Urinary bladder (tissue), 4 donors: Measurements from ENCODE around the gene PPFIBP1. TPM values are rescaled to one million over a fixed set of nuclear protein-coding genes. Genes with fewer than 3 reads are reported as not detected.
"Not testable (repeated sequence)": the region's sequence is repeated elsewhere in the genome, so short reads cannot be mapped to it uniquely, and the experiment has no call there.

ENCODE experiments used
- DNase-seq: peaks from one replicate; pipeline ENCODE4 v3.0.0-alpha.2; 2015; ENCODE audit errors: extremely low spot score
- H3K27ac ChIP-seq: one replicate; pipeline ENCODE4 v1.5.1; 2013; ENCODE audit warnings: low read depth, mild to moderate bottlenecking, moderate library complexity
- H3K36me3 ChIP-seq: one replicate; pipeline ENCODE4 v1.6.1; 2013; ENCODE audit warnings: mild to moderate bottlenecking, moderate library complexity; ENCODE audit not compliant: insufficient read depth
- H3K4me1 ChIP-seq: one replicate; pipeline ENCODE4 v1.6.1; 2013; ENCODE audit warnings: mild to moderate bottlenecking, moderate library complexity; ENCODE audit not compliant: insufficient read depth
- H3K4me3 ChIP-seq: one replicate; pipeline ENCODE4 v1.5.1; 2013; ENCODE audit warnings: low read depth, low read length
- WGBS: extraction: QIAGEN DNeasy Blood & Tissue Kit; methylation state at CpG from one replicate; pipeline ENCODE4 v1.1.7; 2013; 5-methylcytosine and 5-hydroxymethylcytosine counted together
- polyA plus RNA-seq: library from polyadenylated mRNA; stranded (reverse); fragments of 200-250 nt; gene quantifications from one replicate; pipeline ENCODE4 v1.2.3, GENCODE V29; 2013
- total RNA-seq: library from RNA; depleted of rRNA; stranded (reverse); fragments of >200 nt; gene quantifications from one replicate; pipeline ENCODE4 v1.2.3, GENCODE V29; 2014
- donor health status: healthy with polysubstance abuse.
- donor health status: healthy.

PPFIBP1 gene
- total and polyA plus RNA-seq, 2 donors, result 38.4 to 119 TPM

DNA sequence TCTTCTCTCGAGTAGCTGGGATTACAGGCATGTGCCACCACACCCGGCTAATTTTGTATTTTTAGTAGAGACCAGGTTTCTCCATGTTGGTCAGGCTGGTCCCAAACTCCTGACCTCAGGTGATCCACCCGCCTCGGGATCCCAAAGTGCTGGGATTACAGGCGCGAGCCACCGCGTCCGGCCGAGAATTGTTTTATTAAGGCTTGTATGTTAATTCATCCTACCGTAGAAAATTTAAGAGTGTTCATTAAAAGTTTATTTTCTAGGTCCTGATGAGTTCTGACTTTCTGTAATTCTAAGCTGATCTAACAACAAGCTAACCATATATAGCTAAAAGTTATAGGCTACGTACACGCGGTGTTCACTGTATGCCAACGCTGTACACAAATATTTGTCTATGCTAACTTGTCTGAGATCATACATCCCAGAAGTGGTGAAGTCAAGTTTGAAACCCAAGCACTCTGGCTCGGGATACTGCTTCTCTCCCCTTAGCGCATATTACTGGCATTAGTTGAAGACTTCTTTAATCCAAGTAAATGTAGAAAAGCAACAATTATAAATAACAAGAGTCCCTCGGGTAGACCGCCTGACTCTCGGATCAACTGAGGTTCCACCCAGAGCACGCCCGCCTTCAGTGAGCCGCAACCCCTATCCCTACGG, 186.1 kb downstream of the PPFIBP1 start:
- peak; percentile 48 for DNase-seq
- peak overlapping the region; percentile 70 for H3K4me3 ChIP-seq

DNA sequence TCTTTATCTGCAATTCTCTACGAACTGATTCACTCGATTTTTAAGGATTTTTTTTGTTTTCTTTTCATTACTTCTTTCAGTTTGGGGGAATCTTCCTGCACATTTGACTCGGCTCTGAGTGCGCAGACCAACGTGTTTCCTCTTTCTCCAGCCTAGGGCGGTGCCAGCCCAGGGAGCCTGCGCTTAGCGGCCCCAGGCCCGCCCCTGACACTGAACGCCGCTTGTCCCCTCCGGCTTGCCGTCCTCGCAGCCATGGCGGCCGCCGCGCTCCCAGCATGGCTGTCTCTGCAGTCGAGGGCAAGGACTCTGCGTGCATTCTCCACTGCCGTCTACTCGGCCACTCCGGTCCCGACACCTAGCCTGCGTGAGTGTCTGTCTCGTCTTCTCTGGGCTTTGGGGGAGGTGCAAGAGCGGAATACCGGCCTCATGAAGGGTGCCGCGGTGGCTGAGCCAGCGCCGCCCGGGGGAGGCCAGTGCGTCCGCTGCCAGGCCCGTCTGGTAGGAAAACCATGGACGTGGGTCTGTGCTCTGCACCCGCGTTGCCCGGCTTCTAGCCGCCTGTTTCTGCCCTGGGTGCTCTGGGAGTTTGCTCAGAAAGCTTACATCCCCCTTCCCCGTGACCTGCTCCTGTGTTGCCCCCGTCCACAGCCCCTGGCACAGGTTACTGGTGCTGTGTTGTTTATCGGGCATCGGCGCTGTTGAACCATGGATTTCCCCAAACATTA, 186.7 kb downstream of the PPFIBP1 start, which contains the start of gene MRPS35:
Gene MRPS35 (plus strand): TSS at position 241 of the 725 bp plus-strand sequence. CDS start 12 bp downstream, at position 253.
- peak; percentile 82 for DNase-seq
- no peaks in the 10 kb centered on the region for H3K36me3 ChIP-seq
- under 1% methylated on average over 46 of the region's 46 CpGs for WGBS
- peaks cover 2% of the 10 kb centered on the region for H3K4me1 ChIP-seq
- H3K27ac ChIP-seq, result peak within 1 kb of the TSS; percentile 42
- peak within 1 kb of the TSS; percentile 70 for H3K4me3 ChIP-seq

More for the DNA sequence above, 186.1 kb downstream of the PPFIBP1 start:
- H3K27ac ChIP-seq, result peak overlapping the region; percentile 42
- H3K4me1 ChIP-seq, result peaks cover 2% of the 10 kb centered on the region
- H3K36me3 ChIP-seq, result no peaks in the 10 kb centered on the region
- whole genome bisulfite sequencing, result 12% methylated on average over 24 of the region's 24 CpGs

DNA sequence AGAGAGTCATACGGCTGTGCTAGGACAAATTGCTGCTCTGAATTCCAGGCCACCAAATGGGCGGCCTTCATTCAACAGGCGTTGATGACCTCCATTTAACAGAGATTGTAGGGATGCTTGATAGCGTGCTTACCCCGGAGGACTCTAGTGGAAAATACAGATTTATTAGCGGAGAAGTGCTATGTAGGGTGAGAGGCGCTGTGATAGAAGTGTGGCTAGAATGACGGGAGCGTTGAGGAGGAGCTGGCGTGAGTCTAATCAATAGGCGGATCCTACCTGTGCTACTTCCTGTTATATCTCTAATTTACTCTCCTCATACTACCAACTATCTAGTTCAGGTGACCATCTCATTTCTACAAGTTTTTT, 187.3 kb downstream of the PPFIBP1 start:
- DNase-seq, result no peak
- H3K27ac ChIP-seq, result no peak overlapping the region
- H3K4me1 ChIP-seq, result peaks cover 2% of the 10 kb centered on the region
- no peaks in the 10 kb centered on the region for H3K36me3 ChIP-seq
- 2% methylated on average over 11 of the region's 11 CpGs for WGBS
- H3K4me3 ChIP-seq, result peak overlapping the region; percentile 70

DNA sequence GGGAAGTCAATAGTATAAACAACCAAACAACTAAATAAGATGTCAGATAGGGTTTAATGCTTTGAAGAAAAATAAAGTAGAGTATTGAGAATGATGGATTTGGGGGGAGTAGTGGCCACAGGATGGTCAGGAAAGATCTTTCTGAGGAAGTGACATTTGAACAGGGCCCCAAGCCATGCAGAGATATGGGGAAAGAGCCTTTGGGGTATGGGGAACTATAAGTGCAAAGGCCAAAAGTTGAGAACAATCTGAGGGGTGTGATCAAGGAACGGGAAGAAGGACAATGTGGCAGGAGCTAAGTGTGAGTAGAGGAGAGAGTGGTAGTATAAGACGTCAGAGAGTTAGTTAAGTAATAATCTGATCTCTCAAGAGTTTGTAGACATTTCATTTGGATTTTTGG, 188.0 kb downstream of the PPFIBP1 start:
- Histone ChIP-seq H3K4me3 (no peak overlapping the region), H3K36me3 (no peaks in the 10 kb centered on the region), H3K27ac (no peak overlapping the region), H3K4me1 (peaks cover 2% of the 10 kb centered on the region)
- WGBS, result 69% methylated on average over 2 of the region's 2 CpGs
- no peak for DNase-seq

DNA sequence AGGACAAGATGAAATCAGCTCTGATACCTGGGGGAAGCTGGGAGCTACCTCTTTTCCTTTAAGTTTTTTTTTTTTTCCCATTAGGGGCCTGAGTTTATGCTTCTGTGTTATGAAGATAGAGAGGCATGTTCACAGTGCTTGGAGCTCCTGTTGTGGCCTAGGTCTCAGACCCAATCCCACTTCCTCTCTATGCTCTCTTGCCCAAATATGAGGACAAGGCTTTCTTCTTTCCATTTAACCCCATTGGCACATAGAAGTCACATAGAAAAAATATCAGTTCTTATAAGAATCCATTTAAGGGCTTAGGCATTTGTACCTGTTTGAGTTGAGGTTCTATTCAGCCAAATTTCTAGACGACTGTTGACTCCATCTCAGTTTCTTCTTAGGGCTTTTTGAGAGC, 199.2 kb downstream of the PPFIBP1 start:
- H3K36me3 ChIP-seq, result no peaks in the 10 kb centered on the region
- DNase-seq, result no peak
- WGBS, result 85% methylated on average over 1 of the region's 1 CpG

DNA sequence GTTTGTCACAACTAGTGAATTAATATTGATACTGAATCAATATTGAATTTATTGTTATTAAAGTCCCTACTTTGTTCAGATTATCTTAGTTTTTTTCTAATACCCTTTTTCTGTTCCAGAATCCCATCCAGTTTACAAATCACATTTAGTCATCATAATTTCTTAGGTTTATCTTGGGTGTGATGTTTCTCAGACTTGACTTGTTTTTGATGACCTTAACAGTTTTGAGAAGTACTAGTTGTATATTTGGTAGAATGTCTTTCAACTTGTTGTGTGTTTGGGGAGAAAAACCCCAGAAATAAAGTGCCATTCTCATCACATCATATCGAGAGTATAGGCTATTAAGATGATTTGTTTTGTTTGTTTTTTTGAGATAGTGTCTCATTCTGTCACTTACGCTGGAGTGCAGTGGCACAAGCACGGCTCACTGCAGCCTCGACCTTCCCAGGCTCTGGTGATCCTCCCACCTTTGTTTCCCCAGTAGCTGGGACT, 206.1 kb downstream of the PPFIBP1 start:
- DNase-seq, result no peak
- H3K27ac ChIP-seq, result no peak overlapping the region
- H3K4me3 ChIP-seq, result no peak overlapping the region
- H3K4me1 ChIP-seq, result no peaks in the 10 kb centered on the region
- WGBS, result 87% methylated on average over 4 of the region's 4 CpGs
- no peaks in the 10 kb centered on the region for H3K36me3 ChIP-seq

More for the DNA sequence above, 199.2 kb downstream of the PPFIBP1 start:
- H3K4me3 ChIP-seq, result no peak overlapping the region
- no peak overlapping the region for H3K27ac ChIP-seq
- no peaks in the 10 kb centered on the region for H3K4me1 ChIP-seq

DNA sequence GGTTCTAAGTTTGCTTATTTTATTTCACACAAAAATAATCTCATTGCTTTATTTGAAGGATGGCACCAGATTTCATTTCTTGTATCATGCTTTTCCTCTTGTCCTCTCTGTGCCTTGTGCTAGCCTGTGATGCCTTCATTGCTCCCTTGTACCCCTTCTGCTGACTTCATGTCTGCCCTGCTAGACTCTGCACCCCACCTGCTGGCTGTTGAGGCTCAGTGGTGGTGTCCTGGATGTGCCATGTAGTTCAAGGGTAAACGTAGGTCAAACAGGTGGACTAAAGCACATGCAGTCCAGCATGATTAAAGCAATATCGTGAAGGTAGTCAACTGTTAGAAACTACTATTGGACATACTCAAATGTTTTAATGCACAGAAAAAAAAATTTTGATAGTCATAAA, 208.3 kb downstream of the PPFIBP1 start:
- Histone ChIP-seq H3K4me3 (no peak overlapping the region), H3K36me3 (no peaks in the 10 kb centered on the region), H3K4me1 (no peaks in the 10 kb centered on the region), H3K27ac (no peak overlapping the region)
- WGBS, result 81% methylated on average over 2 of the region's 2 CpGs
- no peak for DNase-seq

DNA sequence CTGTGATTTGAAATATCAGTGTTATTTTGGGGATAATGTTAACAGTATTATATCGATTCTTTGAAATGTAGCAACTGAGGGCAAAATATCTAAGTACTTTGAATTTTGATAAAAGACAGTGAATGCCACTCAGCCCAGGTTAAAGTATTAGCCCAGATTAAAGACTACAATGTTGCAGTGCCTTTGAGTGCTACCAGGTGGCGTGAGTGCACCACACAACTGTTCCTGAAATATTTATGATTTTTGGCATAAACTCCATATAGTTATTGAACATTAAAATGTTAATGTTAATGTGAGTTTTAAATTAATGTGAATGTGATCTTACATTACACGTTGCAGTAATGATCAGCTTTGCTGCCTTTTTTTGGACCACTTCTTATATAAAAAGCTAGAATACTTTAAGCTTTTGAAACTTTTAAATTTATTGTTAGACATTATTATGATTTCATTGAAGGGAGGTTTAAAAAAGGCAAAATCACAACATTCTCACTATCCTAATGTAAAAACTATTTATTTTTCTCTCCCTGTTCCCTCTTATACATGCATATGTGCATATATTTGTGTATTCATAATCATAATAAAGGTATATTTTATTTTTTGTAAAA, 209.1 kb downstream of the PPFIBP1 start:
- H3K36me3 ChIP-seq, result no peaks in the 10 kb centered on the region
- H3K4me1 ChIP-seq, result no peaks in the 10 kb centered on the region
- H3K27ac ChIP-seq, result no peak overlapping the region
- no peak overlapping the region for H3K4me3 ChIP-seq
- DNase-seq, result no peak
- 38% methylated on average over 3 of the region's 3 CpGs for WGBS

DNA sequence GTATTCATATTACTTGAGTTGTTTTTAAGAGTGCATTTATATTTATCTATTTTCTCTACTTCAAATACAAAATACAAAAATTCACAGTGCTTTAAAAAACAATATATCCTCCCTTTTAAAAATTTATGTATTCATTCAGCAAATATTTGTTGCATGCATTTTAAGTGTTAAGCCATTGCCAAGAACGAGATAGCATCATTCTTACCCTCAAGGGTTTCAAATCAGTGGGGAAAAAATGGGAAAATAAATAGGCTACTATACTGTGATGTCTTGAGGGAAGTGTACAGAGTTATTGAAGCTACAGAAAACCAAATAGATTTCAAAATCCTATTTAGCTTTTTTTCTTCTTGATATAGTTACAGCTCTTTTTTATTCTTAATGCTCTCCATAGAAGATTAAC, 209.8 kb downstream of the PPFIBP1 start:
- H3K4me1 ChIP-seq, result no peaks in the 10 kb centered on the region
- H3K36me3 ChIP-seq, result no peaks in the 10 kb centered on the region
- DNase-seq, result no peak
- 93% methylated on average over 1 of the region's 1 CpG for WGBS
- H3K27ac ChIP-seq, result no peak overlapping the region
- no peak overlapping the region for H3K4me3 ChIP-seq

DNA sequence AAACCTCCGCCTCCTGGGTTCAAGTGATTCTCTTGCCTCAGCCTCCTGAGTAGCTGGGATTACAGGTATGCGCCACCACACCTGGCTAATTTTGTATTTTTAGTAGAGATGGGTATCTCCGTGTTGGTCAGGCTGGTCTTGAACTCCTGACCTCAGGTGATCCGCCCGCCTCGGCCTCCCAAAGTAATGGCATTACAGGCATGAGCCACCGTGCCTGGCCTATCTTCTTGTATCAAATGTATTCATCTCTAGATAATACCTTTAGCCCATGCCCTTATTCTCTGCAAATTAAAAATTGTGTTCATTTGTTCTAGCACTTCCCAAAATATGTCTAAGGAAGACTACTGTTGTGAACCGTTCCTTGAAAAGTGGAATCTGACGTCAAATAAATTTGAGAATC, 210.3 kb downstream of the PPFIBP1 start:
- not testable (repeated sequence) for DNase-seq, H3K36me3 ChIP-seq, H3K4me1 ChIP-seq, H3K4me3 ChIP-seq, H3K27ac ChIP-seq
- 93% methylated on average over 9 of the region's 9 CpGs for WGBS

DNA sequence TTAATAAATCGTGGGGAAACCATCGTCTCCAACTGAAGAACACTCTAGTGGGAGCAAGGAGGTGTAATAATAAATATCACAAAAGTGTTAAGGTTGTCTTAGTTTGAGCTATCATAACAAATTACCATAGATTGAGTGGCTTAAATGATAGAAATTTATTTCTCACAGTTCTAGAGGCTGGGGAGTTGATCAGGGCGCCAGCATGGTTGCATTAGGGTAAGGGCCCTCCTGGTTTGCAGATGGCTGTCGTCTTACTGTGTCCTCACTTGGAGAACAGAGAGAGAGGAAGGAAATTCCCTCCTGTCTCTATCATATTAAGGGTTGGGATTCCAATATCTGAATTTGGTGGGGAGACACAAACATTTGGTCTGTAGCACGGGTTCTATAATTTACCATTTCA, 219.6 kb downstream of the PPFIBP1 start:
- H3K4me1 ChIP-seq, result no peaks in the 10 kb centered on the region
- no peak overlapping the region for H3K4me3 ChIP-seq
- WGBS, result 98% methylated on average over 5 of the region's 5 CpGs
- DNase-seq, result no peak
- H3K36me3 ChIP-seq, result peaks cover 4% of the 10 kb centered on the region
- H3K27ac ChIP-seq, result no peak overlapping the region
